Panc1 (cell line): ENCODE results near the gene SYT8. TPM values are rescaled to one million over a fixed set of nuclear protein-coding genes. Genes with fewer than 3 reads are reported as not detected.

Experiments used
- ATAC-seq: fragments of 200-7000 bp; cut with Tn5 transposase; 2 replicates; pipeline ENCODE4 v1.9.1; 2020; ENCODE audit warnings: mild to moderate bottlenecking, moderate library complexity
- BruUV-seq: library from RNA; stranded (reverse); fragments of 400-500 nt; replicated peaks from 2 replicates; lab custom pipeline; 2021; lab: Mats Ljungman, UMichigan
- CTCF ChIA-PET: fragments of 300-600 bp; sonication (Branson Sonifier 250); formaldehyde crosslinking; loops from one replicate; lab custom pipeline; 2022; ENCODE audit warnings: antibody characterized with exemption; lab: Charles Lee
- POLR2A ChIA-PET: fragments of 300-600 bp; sonication (Branson Sonifier 250); formaldehyde crosslinking; loops from one replicate; lab custom pipeline; 2022; ENCODE audit warnings: antibody characterized with exemption; lab: Charles Lee
- DNase-seq: peaks from one replicate; pipeline ENCODE4 v3.0.0-alpha.2; 2010; ENCODE audit warnings: low read depth, low spot score
- H3K27ac ChIP-seq: 2 replicates; pipeline ENCODE4 v1.5.1; 2011; ENCODE audit warnings: mild to moderate bottlenecking, low read length, inconsistent platforms
- H3K27me3 ChIP-seq: fragments of 200-500 bp; sonication (Bioruptor generic); 2 replicates; pipeline ENCODE4 v1.6.0; 2014; ENCODE audit warnings: low read length, inconsistent platforms; ENCODE audit not compliant: control insufficient read depth, insufficient read depth
- H3K36me3 ChIP-seq: fragments of 200-500 bp; sonication (Bioruptor generic); 2 replicates; pipeline ENCODE4 v1.5.1; 2014; ENCODE audit warnings: inconsistent platforms, mild to moderate bottlenecking, low read length, moderate library complexity; ENCODE audit not compliant: control insufficient read depth, insufficient read depth
- H3K4me1 ChIP-seq: 2 replicates; pipeline ENCODE4 v1.5.1; 2011; ENCODE audit warnings: inconsistent platforms, mild to moderate bottlenecking, low read length, moderate library complexity; ENCODE audit not compliant: control insufficient read depth, insufficient read depth
- H3K4me3 ChIP-seq, 2 experiments: 2 replicates each; pipeline ENCODE4 v1.5.1; 2011 to 2012; ENCODE audit warnings: low read depth in 2 of 2, low read length in 2 of 2, mild to moderate bottlenecking in 2 of 2, inconsistent platforms in 1 of 2, moderate library complexity in 1 of 2
- H3K9me3 ChIP-seq: fragments of 200-500 bp; sonication (Bioruptor generic); 2 replicates; pipeline ENCODE4 v1.5.1; 2014; ENCODE audit warnings: low read depth, mild to moderate bottlenecking, inconsistent platforms, low read length, moderate library complexity; ENCODE audit not compliant: control insufficient read depth, insufficient read depth
- POLR2AphosphoS5 ChIP-seq: IDR thresholded peaks from 2 replicates; pipeline ENCODE4 v1.6.1; 2012; ENCODE audit warnings: mild to moderate bottlenecking, low read depth, low read length, moderate library complexity
- SIN3A ChIP-seq: IDR thresholded peaks from 2 replicates; pipeline ENCODE4 v1.6.1; 2012; ENCODE audit warnings: low read depth, mild to moderate bottlenecking, low read length, moderate library complexity, borderline replicate concordance; ENCODE audit not compliant: insufficient read depth
- TCF7L2 ChIP-seq: IDR thresholded peaks from 2 replicates; pipeline ENCODE4 v1.6.1; 2011; ENCODE audit warnings: mild to moderate bottlenecking, low read depth, low read length, inconsistent platforms
- in situ Hi-C: cut with HindIII; loops from 2 replicates; pipeline ENCODE4 v1.10.0; 2016; ENCODE audit warnings: low sequenced_read_pairs, low pct_unique_long_range_greater_than_20kb
- intact Hi-C: fragments of 100-400 bp; cut with micrococcal nuclease; formaldehyde crosslinking; loops from one replicate; pipeline ENCODE4 v1.10.0; 2022; ENCODE audit not compliant: unreplicated experiment
- total RNA-seq: library from RNA; stranded (reverse); gene quantifications from one replicate; pipeline ENCODE4 v1.2.1, GENCODE V29; 2021; ENCODE audit not compliant: unreplicated experiment
- TF ChIP-seq, protein P1 (sequence below), 2 experiments: IDR thresholded peaks; 2 replicates each; pipeline ENCODE4 v1.6.1; 2011 to 2012; ENCODE audit warnings: low read depth in 2 of 2, control low read depth in 1 of 2, low read length in 1 of 2, mild to moderate bottlenecking in 1 of 2, moderate library complexity in 1 of 2; ENCODE audit not compliant: insufficient read depth in 1 of 2
- TF ChIP-seq, protein P2 (sequence below): fragments of 450-650 bp; IDR thresholded peaks from 2 replicates; pipeline ENCODE4 v1.5.1; 2017; ENCODE audit warnings: mild to moderate bottlenecking

The SYT8 gene
- total RNA-seq, 1 experiment from 2014 or later = 3.5 TPM

DNA sequence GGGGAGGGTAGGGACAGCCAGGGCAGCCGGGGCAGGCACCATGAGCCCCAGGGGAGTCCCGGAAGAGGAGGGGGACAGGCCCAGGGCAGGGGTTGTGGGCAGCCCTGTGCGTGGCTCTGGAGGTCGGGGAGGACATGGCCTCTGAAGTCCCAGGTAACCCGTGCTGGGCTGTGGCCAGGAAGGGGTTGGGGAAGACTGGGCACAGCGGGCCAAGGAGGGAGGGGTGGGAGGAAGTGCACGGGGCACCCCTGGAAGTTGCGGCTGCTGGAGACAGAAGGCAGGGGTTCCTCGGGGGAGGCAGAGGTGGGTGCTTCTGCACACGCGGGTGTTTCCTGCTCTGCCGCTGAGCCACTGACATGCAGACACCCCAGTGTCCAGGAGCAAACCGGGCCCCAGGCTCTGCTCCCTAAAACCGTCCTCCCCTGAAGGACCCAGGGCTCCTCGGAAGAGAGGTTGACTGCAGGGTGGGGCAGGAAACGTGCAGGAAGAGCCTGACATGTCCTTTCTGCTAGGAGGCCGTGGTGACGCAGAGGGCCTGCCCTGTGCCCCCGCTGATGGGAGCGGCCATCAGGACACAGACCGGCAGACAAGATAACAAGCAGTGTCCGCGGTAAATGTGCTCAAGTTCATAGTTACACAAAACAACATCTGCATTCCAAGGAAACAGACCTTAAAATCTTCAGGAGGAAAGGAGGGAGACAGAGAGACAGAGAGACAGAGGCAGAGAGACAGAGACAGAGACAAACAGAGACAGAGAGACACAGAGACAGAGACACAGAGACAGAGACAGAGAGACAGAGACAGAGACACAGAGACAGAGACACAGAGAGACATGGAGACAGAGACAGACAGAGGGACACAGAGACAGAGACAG lies 9.7 kb downstream of the SYT8 start:
- ATAC-seq = no peak
- H3K9me3 ChIP-seq = no peaks in the 10 kb centered on the region
- POLR2A ChIA-PET = no interaction called here
- DNase-seq = no peak
- CTCF ChIA-PET = no interaction called here
- H3K4me3 ChIP-seq = no peak overlapping the region
- peak overlapping the region; percentile 25; the same call in 1 of the 2 replicates for H3K27ac ChIP-seq
- in situ Hi-C loops = no loop called here
- intact Hi-C loops = no loop called here
- H3K27me3 ChIP-seq = no peaks in the 10 kb centered on the region
- no TSS peak for BruUV-seq
- TF ChIP-seq, protein P1, sequence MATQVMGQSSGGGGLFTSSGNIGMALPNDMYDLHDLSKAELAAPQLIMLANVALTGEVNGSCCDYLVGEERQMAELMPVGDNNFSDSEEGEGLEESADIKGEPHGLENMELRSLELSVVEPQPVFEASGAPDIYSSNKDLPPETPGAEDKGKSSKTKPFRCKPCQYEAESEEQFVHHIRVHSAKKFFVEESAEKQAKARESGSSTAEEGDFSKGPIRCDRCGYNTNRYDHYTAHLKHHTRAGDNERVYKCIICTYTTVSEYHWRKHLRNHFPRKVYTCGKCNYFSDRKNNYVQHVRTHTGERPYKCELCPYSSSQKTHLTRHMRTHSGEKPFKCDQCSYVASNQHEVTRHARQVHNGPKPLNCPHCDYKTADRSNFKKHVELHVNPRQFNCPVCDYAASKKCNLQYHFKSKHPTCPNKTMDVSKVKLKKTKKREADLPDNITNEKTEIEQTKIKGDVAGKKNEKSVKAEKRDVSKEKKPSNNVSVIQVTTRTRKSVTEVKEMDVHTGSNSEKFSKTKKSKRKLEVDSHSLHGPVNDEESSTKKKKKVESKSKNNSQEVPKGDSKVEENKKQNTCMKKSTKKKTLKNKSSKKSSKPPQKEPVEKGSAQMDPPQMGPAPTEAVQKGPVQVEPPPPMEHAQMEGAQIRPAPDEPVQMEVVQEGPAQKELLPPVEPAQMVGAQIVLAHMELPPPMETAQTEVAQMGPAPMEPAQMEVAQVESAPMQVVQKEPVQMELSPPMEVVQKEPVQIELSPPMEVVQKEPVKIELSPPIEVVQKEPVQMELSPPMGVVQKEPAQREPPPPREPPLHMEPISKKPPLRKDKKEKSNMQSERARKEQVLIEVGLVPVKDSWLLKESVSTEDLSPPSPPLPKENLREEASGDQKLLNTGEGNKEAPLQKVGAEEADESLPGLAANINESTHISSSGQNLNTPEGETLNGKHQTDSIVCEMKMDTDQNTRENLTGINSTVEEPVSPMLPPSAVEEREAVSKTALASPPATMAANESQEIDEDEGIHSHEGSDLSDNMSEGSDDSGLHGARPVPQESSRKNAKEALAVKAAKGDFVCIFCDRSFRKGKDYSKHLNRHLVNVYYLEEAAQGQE (IDR thresholded peaks at IDR 0.05; ENCODE audit: insufficient read depth in 1 of 2, low read depth in 2 of 2, low read length in 1 of 2) = no peak
- H3K36me3 ChIP-seq = no peaks in the 10 kb centered on the region
- peaks cover 10% of the 10 kb centered on the region for H3K4me1 ChIP-seq

DNA sequence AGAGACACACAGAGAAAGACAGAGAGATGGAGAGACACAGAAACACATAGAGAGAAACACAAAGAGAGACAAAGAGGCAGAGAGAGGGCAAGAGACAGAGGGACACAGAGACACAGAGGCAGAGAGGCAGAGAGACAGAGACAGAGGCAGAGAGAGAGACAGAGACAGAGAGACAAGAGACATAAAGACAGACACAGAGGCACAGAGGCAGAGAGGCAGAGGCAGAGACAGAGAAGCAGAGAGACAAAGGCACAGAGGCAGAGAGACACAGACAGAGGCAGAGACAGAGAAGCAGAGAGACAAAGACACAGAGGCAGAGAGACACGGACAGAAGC lies 10.3 kb downstream of the SYT8 start:
- in situ Hi-C loops = no loop called here
- H3K36me3 ChIP-seq = no peaks in the 10 kb centered on the region
- intact Hi-C loops = no loop called here
- TF ChIP-seq, protein P1 (IDR thresholded peaks at IDR 0.05; ENCODE audit: insufficient read depth in 1 of 2, low read depth in 2 of 2, low read length in 1 of 2) = no peak
- TF ChIP-seq POLR2AphosphoS5 (no peak), SIN3A (no peak), TCF7L2 (no peak)
- TF ChIP-seq, protein P2, sequence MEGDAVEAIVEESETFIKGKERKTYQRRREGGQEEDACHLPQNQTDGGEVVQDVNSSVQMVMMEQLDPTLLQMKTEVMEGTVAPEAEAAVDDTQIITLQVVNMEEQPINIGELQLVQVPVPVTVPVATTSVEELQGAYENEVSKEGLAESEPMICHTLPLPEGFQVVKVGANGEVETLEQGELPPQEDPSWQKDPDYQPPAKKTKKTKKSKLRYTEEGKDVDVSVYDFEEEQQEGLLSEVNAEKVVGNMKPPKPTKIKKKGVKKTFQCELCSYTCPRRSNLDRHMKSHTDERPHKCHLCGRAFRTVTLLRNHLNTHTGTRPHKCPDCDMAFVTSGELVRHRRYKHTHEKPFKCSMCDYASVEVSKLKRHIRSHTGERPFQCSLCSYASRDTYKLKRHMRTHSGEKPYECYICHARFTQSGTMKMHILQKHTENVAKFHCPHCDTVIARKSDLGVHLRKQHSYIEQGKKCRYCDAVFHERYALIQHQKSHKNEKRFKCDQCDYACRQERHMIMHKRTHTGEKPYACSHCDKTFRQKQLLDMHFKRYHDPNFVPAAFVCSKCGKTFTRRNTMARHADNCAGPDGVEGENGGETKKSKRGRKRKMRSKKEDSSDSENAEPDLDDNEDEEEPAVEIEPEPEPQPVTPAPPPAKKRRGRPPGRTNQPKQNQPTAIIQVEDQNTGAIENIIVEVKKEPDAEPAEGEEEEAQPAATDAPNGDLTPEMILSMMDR = no peak
- H3K9me3 ChIP-seq = no peaks in the 10 kb centered on the region
- no peak for DNase-seq
- peaks cover 10% of the 10 kb centered on the region for H3K4me1 ChIP-seq
- no peak for ATAC-seq
- peak overlapping the region; percentile 25; the same call in 1 of the 2 replicates for H3K27ac ChIP-seq
- H3K27me3 ChIP-seq = no peaks in the 10 kb centered on the region
- no peak overlapping the region for H3K4me3 ChIP-seq
- BruUV-seq = no TSS peak
- ChIA-PET POLR2A (no interaction called here), CTCF (interaction anchor here (0.5 to 0.6 kb wide), 2 partner anchors 28 to 137 kb away, joined by 3 to 5 read pairs; no protein-coding TSS in a partner anchor)
